RPMI7951 (cell line): ENCODE measurements around the gene B3GNT8. TPM values are rescaled to one million over a fixed set of nuclear protein-coding genes. Genes with fewer than 3 reads are reported as not detected.
A peak's percentile ranks its signal among the peaks of the same experiment; 100 is the strongest.
"Not testable (repeated sequence)": the region's sequence is repeated elsewhere in the genome, so short reads cannot be mapped to it uniquely, and the experiment has no call there.

ENCODE experiments used
- DNase-seq: peaks from one replicate; pipeline ENCODE4 v3.0.0-alpha.2; 2012; ENCODE audit warnings: low read depth
- total RNA-seq: library from RNA; depleted of rRNA; stranded (reverse); fragments of >200 nt; shearing (Covaris generic); gene quantifications from 2 replicates; pipeline ENCODE4 v1.2.3, GENCODE V29; 2014

The B3GNT8 gene
- total RNA-seq, 1 experiment from 2014 or later: not detected

DNA sequence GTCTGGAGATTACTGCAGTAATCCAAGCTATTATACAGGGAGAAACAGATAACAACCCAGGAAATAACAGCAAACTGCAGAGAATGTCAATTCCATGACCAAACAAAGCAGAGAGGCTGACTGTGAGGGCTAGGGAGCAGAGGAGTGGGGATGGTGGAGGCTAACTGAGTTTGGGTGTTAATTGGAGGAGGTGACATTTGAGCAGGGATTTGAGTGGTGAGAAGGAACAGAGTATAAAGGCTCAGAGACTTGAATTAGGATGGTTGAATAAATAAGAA lies 9.4 kb upstream of the B3GNT8 start:
- DNase-seq: no peak

DNA sequence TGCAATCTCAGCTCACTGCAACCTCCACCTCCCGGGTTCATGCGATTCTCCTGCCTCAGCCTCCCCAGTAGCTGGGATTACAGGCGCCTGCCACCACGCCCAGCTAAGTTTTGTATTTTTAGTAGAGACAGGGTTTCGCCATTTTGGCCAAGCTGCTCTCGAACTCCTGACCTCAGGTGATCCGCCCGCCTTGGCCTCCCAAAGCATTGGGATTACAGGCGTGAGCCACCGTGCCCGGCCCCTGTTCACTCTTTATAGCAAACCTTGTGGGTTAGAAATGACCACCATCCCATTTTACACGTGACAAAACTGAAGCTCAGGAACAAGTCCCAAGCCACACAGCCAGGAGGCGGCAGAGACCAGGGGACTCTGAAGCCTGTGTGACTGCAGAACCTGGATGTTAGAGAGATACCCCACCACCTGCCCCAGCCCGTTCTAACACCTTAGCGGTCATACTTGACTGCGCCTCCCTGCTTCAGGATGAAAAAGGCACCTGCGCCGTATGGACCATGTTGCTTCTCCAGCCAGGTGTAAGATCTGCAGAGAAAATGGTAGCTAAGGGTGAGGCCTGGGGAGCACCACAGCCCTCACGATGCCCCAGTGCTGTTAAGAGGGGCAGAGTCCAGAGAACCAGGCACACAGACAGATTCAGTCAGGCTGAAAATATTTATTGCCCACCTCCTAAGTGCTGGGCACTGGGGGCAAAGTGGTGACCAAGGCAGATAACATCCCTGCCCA lies 8.9 kb upstream of the B3GNT8 start:
- no peak for DNase-seq

DNA sequence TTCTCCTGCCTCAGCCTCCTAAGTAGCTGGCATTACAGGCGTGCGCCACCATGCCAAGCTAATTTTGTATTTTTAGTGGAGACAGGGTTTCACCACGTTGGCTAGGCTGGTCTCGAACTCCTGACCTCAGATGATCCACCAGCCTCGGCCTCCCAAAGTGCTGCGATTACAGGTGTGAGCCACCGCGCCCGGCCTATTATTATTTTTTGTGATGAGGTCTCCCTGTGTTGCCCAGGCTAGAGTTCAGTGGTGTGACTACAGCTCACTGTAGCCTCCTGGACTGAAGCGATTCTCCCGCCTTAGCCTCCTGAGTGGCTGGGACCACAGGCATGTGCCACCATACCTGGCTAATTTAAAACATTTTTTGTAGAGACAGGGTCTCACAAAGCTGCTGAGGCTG lies 8.2 kb upstream of the B3GNT8 start:
- DNase-seq: not testable (repeated sequence)

DNA sequence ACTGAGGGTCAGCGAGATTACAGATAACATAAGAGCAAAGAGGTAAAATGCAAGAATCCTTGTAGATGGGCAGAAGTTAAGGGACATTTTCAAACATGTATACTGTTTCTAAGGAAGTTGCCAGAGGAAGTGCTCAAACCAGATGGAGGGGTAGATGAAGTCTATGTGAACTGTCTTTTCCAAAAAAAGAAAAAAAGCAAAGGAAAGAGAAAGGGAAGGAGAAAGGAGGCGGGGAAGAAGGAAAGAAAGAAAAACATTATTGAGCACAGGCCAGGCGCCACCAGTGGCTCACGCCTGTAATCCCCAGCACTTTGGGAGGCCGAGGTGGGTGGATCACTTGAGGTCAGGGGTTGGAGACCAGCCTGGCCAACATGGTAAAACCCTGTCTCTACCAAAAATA lies 7.3 kb upstream of the B3GNT8 start:
- DNase-seq: no peak

DNA sequence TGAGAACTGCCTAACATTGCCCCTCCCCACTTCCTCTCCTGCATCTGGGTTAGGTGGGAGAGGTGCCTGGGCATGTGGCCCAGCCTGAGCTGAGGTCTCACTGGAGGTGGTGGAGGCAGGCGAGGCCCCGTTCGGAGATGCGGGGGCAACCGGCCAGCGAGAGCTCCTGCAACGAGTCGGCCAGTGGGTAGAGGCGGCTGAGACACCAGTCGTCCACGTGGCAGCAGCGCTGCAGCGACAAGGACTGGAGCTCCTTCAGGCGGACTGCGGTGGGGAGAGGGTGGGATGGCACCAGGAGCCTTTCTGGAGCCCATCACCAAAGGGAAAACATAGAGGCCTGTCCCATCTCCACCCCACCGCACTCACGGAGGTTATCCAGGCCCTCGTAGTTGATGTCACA lies 6.0 kb upstream of the B3GNT8 start:
- no peak for DNase-seq

DNA sequence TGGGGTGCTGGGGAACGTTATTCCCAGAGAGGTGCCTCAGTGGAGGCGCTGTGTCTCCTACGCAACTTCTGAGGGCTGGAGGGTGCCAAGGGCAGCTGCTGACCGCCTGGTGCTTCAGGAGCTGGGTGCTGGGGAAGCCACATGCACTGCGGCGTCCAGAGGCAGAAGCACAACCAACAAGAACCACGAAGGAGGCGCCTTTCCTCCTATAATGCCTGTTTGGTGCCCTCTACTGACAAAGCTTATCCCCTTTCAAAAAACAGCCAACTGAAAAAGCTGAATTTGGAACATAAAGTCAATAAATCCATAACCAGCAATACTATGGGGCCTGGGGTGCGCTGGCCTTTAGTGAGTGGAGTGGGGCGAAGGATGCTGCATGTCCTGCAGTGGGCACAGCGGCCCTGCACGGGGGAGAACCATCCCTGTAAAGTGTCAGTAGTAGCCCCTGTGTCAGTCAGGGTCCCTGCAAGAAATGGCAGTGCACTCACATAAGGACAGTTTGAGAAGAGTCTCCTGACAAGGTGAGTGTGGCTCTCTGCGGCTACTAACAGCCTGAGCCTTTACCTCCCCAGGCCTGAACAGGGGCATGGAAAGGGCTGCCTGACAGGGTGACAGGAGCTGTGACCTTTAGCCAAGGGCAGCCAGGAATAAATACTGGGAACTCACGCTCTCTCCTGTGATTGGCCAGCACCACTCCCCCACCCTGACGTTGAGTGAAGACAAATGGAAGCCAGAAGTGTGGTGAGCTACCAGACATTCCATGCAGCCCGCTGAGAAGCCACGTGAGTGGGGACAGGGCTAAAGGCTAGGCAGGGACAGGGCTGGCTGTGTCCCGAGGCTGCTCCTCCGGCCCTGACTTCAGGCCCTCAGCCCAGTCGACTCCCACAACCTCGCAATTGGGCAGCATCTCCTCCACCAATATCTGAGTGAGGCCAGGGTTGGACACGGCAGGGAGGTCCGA lies 4.5 kb upstream of the B3GNT8 start:
- peak; percentile 62 for DNase-seq

DNA sequence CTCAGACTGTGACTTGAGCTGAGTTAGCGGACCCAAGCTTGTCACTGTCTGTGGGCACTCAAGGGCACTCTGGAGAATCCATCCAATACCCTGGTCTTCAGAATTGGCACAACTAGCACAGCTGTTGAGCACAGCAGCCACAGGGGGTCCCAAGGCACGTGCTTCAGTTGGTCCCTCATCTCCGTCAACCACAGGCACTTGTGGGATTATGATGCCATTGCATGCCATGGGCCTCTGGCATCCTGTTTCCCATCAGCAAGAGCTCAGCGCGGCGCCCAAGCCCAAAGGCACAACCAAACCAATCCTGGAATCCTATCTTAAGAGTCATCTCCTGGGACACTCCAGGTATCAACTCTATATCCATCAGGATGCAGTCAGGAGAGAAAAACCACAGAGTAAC lies 3.7 kb upstream of the B3GNT8 start:
- DNase-seq: peak; percentile 45

DNA sequence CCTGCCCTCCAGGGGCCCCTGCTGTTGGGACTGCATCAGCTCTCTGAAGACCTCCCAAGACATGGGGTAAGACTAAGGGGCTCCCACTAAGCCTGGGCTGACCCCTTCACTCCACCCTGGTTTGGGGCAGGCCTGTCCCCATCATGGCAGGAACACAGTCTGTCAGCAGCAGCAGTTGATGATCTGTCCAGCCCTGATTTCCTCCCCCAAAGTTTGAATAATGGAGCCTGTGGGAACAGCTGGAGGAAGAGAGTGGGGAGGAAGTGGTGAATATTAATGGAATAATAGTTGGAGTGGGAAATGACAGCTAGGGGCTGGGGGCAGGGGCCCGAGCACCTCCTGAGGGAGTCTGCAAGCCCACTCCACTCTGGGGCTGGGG lies 1.3 kb upstream of the B3GNT8 start:
- no peak for DNase-seq

DNA sequence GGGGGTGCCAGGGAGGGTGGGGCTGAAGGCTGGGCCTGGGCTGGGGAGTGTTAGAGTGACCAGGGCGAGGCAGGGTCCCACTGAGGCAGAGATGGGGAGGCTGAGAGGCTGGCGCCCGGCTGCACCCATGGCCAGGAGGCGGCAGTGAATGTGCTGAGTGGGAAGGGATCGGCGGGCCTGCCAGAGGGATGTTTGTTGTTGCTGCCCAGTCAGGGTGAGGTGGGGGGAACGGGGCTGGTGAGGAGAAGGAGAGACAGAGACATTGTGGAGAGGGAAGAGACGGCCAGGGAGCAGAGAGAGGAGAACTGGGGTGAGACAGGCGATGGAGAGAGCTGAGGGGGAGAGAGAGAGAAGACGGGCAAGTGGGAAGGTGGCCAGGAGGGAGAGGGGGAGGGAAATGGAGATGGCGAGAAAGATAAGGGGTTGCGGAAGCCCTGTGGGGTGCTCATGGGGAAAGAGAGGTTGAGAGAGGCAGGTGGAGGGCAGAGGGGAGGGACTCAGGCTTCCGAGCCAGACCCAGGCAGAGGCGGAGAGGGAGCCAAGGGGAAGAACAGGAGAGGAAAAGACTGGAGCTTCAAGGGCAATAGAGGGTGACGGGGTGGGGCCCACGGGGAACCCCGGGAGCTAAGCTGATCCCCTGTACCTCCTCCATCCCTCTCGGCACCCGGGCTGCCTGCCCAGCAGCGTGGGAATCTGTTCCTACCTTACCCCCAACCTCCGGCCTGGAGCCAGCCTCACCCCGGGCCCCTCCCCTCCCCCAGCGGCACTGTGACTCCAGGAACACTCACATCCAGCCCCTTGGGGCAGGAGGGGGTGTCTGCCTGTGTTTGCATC lies 690 bp upstream of the B3GNT8 start:
- no peak for DNase-seq

DNA sequence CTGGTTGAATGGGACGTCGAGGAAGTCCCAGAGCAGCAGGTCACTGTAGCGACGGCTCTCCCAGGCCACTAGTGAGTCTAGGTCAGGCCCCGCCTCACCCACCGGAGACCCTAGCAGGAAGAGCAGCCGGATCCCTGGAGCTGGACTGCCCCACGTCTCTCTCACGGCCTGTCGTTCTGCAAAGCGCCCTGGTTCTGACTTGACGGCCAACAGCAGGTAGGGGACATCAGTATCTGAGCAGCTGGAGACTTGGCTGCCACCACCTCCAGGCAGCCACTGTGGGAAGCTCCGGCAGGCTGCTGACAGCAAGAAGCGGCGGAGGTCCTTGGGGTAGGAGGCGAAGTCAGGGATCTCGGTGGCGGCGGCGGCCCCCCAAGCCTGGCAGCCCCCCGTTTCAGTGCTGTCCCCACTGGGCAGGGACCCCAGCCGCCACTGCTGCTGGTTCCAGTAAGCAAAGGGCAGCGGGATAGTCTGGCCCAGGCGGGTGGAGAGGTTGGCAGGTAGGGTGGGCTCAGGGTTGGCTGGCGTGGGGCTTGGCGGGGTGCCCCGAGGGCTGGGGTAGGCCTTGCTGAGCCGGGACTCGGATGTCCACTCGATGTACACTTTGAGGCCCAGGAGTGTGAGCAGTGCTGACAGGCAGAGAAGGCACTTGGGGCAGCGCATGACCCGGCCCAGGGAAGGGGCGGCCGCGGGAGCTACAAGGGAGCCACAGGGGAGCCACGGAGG lies 895 bp downstream of the B3GNT8 start:
- no peak for DNase-seq

DNA sequence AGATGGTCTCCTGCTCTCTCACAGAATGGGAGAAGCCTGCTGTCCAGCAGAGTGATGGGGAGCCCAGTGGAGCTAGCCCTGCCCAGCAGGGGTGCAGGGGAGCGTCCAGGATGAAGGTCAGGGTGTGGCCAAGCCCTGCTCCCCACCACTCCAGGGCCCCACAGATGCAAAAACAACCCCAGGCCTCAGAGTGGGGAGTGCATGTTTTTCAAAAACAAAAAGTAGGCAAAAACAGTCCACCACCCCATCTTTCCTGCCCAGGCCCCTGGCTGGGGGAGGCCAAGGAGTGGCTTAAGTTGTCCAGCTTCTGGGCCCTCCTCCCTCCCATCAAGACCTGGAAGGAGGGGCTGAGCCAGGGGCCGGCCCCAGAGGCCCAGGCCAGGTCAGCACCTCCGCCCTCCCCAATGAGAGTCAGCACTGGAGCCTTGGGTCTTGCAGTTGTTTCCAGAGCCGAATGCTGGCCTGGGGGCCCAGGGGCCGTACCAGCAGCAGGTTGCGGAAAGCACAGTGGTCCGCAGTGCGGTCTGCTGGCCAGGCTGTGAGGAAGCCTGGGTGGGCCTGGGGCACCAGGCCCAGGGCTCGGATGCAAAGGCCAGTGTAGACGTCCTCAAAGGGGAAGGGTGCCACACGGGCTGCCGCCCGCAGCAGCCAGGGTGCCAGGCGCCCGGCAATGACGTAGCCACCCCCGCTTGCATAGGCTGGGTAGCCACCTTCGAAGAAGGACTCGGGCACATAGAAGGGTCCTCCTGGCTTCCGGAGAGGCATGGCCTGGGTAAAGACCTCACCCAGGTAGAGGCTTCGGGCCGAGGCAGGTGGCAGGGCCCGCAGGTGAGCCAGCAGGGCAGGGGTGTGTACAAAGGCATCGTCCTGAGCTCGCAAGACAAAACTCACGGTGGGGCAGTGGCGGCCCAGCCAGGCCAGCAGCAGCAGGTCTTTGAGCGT lies 1.7 kb downstream of the B3GNT8 start:
- no peak for DNase-seq

DNA sequence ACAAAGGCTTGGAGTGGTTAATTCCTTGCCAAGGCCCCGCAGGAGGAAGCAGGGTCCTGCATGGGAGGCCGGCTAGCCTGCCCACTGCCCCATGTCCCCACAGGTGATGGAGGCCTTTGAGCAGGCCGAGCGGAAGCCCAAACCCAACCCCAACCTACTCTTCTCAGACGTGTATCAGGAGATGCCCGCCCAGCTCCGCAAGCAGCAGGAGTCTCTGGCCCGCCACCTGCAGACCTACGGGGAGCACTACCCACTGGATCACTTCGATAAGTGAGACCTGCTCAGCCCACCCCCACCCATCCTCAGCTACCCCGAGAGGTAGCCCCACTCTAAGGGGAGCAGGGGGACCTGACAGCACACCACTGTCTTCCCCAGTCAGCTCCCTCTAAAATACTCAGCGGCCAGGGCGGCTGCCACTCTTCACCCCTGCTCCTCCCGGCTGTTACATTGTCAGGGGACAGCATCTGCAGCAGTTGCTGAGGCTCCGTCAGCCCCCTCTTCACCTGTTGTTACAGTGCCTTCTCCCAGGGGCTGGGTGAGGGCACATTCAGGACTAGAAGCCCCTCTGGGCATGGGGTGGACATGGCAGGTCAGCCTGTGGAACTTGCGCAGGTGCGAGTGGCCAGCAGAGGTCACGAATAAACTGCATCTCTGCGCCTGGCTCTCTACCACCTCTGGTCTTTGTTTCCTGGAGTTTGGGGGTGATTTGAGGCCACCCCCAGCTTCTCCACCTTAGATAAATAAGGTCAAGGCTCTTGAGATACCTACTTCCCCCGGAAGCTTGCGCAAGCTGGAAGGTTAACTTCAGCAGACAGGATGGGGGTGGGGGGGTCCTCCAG lies 2.6 kb downstream of the B3GNT8 start:
- DNase-seq: no peak

DNA sequence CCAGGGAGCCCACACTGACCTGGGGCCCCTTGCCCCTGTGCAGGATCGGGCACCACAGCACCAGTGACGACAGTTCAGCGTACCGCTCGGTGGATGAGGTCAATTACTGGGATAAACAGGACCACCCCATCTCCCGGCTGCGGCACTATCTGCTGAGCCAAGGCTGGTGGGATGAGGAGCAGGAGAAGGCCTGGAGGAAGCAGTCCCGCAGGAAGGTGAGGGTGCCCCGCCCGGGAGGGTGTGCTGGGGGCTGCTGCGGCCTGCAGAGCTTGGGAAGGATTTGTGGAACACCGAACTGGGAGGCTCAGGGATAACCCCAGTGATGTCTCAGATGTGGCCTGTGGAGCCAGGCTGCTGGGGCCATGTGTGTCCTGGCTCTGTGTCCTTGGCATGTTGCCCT lies 4.2 kb downstream of the B3GNT8 start:
- DNase-seq: no peak

DNA sequence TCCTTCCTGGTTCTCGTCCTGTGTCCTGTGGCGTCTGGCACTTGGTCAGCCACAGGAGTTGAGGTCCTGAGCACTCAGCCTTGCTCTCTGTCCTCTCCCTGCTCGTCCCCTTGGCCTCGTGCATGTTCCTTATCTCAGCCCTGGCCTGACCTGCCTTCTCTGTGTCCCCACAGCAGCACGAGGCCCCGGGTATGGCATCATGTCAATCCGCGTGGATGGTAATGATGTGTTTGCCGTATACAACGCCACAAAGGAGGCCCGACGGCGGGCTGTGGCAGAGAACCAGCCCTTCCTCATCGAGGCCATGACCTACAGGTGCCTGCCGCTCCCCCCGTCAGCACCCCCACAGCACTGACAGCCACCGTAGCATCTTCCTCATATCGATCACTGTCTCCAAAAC lies 4.7 kb downstream of the B3GNT8 start:
- no peak for DNase-seq

DNA sequence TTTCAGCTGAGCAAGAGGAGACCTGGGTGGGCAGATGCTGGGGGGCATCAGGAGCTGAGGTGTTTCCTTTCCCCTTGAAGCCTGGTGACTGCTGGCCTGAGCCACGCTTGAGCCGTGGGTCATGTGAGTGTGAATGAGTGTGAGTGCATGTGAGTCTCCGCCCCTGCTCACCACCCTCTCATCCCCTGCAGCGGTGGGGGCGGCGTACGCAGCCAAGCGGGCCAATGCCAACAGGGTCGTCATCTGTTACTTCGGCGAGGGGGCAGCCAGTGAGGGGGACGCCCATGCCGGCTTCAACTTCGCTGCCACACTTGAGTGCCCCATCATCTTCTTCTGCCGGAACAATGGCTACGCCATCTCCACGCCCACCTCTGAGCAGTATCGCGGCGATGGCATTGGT lies 5.2 kb downstream of the B3GNT8 start:
- DNase-seq: no peak

DNA sequence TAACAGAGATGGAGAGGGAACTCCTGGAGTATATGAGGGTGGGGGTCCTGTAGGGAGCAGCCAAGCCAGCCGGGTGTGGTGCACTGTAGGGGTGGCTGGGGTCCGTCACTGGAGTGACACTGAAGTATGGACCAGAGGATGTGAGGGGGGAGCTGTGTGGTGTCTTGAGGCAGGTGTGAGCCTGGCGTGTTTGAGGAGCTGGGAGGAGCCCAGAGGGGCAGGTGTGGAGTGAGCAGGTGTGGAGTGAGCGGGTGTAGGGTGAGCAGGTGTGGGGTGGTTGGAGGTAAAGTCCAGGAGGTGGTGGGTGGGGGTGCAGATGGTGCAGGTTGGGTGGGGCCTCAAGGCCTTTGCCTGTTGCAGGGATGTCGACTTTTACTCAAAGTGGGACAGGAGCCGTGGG lies 5.9 kb downstream of the B3GNT8 start:
- DNase-seq: no peak

DNA sequence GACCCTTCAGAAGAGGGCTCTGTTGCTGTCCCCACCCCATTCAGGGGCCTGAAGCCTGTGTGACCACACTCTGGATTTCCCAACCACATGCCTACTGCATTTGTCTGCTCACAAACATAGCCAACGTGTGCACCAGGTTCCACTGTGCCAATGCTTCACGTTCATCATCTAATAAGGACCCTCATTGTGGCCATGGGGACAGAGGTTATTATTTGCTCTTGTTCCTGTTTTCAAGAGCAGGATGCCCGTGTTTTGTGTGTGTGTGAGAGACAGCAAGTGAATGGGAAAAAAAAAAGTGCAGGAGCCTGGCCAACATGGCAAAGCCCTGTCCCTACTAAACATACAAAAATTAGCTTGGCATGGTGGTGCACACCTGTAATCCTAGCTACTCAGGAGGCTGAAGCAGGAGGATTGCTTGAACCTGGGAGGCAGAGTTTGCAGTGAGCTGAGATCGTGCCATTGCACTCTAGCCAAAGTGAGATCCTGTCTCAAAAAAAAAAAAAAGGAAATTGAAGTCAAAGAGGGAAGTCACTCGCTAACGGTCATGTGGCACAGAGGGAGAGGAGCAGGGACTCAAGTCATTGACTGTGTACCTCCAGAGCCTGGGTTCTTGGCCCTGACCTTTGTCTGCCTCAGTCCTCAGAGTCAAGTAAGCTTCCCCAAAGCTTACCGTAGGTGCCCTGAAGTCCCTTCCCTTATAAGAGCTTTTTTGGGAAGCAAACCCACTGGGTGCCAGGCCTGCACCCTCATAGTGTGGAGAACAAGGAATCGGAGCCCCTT lies 6.9 kb downstream of the B3GNT8 start:
- no peak for DNase-seq

DNA sequence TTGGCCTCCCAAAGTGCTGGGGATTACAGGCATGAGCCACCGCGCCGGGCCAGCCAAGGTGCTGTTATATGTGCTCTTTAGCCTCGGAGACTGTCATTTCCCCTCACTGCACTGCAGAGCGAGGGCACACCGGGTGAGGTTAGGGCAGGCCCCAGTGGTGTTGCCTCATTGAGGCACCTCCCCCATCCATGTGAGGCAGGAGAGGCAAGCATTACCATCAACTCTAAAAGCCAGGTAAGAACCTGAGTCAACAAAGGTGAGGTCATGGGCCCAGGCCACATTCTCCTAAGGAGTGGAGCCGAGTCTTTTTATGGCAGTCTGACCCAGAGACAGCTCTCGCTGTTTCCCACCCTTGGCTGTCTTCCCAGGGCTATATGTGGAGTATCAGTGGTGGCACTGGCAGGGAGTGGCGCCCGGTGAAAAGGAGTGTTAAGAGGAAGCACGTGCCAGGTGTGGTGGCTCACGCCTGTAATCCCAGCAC lies 10.9 kb downstream of the B3GNT8 start:
- no peak for DNase-seq

DNA sequence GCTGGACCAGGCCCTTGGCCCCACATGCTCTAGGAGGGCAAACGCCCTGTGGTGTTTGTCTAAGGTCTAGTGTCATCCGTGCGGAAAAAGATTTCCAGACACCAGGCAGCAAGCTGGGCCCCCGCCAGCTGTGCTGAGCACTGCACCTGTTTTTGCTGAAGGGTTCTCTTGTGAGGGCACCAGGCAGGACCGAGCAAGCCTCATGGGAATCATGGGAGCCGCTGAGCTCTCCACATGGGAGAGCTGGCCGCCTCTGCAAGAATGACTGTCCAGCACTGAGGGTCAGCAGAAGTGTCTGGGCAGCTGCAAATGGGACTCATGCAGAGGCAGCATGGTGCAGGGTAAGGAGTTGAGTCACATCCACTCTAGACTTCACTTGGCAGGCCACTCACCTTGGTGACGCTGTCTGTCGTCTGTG lies 12.0 kb downstream of the B3GNT8 start:
- peak; percentile 16 for DNase-seq
